Fibroblast of skin of right quadriceps (primary cell): Measurements from ENCODE around the gene PDE3A.
A peak's percentile ranks its signal among the peaks of the same experiment; 100 is the strongest.
"Not testable (repeated sequence)": the region's sequence is repeated elsewhere in the genome, so short reads cannot be mapped to it uniquely, and the experiment has no call there.

Source experiments
- DNase-seq: peaks from one replicate; pipeline ENCODE4 v3.0.0-alpha.2; 2013

The PDE3A gene

DNA sequence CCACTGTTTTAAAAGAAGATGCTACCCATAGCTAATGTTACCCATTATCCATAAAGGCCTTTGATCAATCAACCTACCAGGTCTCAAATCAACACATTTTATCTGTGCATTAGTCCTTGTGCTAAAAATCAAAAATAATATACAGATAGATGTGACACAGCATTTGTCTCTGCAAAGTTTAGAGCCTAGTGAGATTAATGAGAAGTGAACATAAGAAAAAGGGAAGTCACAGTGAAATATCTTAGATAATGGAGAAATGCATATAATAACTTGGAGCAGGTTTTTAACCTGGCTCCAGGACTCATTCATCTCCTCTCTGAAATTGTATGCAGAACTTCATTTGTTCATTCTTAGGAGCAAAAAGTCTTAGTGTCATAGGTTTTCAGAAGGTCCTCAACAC lies 7.2 kb downstream of the PDE3A start:
- DNase-seq, result no peak

DNA sequence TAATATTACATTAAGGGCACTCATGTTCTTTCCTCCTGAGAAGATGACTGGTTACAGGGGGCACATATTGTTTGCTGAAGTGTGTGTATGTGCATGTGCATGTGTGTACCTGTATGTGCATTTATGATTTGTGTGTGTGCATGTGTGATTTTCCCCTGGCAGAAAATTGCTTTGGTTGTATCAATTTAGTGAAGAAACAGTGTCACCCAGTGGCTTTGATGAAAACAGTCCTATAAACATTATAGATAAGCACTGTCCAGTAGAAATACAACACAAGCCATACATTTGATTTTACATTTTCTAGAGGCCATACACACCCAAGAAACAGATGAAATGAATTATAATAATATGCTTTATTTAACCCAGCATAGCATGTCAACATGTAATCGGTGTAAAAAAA lies 8.6 kb downstream of the PDE3A start:
- peak; percentile 31 for DNase-seq

DNA sequence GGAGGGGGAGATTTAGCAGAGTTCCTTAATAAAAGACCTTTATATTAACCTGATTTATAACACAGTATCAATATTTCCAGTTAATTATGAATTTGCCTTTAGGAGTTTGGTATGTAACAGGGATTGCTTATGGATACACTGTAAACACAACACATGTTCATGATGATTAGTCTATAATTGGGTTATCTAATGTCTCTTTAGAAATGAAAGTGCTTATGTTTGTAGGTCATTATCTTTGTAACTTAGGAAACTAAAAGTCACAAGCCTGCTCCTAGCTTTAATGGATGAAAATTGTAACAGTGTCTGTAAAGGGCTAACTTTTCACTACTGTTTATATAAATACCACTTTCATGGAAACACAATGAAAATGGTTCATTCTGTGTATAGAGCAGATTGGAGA lies 9.4 kb downstream of the PDE3A start:
- DNase-seq, result no peak

DNA sequence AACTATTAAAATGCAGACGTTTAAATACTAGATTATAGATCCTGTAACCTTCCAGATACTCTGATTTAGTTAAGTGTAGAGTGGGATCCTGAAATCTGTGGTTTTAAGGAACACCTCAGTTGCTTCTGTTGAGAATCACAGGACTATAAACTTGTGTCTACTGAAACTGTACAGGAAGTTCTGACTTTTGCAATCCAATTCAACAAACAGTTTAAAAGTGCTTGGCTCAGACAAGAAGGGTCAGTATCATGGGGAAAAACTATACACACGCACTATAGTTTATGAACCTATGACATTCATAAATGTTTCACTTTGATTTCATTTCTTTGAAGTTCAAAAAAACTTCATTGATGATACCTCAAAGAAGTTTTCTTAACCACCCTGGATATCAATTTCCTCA lies 13.8 kb downstream of the PDE3A start:
- no peak for DNase-seq

DNA sequence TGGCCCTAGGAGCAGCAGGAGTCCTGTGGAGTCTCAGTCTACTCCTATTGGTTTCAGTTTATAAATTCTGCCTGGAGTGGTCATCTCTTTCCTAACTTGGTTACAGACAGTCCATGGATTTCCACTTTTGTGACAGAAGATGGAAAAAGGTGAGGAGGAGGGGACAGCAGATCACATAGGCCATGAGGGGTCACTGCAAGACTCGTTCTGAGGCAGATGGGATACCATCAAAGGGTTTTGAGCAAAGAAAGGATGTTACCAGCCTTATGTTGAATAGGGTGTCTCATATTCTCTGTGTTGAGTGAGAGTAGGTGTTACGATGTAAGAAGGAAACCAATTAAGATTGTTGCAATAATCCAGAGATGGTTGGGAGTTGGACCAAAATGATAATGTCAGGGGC lies 15.3 kb downstream of the PDE3A start:
- no peak for DNase-seq

DNA sequence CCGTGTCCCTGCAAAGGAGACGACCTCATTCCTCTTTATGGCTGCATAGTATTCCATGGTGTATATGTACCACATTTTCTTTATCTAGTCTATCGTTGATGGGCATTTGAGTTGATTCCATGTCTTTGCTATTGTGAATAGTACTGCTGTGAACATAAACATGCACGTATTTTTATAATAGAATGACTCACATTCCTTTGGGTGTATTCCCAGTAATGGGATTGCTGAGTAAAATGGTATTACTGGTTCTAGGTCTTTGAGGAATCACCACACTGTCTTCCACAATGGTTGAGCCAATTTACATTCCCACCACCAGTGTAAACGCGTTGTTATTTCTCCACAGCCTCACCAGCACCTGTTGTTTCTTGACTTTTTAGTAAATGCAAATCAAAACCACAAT lies 16.5 kb downstream of the PDE3A start:
- not testable (repeated sequence) for DNase-seq

DNA sequence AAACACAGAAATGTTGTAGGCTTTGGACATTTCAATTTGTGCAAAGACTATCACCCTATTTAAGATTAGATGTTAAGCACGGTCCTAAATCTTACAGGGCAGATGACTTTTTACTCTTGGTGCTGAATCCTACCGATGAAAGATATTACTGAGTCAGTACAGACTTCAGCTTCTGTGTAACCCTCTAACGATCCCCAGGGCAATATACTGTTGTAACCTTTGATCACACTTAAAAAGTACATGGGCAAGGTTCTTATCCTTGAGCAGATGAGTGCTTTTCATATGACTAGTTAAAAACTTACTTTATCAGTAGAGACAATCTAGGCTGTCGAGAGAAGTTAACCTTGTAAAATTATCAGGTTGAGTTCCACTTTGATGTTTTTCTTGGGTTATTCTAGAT lies 22.5 kb downstream of the PDE3A start:
- DNase-seq, result no peak

DNA sequence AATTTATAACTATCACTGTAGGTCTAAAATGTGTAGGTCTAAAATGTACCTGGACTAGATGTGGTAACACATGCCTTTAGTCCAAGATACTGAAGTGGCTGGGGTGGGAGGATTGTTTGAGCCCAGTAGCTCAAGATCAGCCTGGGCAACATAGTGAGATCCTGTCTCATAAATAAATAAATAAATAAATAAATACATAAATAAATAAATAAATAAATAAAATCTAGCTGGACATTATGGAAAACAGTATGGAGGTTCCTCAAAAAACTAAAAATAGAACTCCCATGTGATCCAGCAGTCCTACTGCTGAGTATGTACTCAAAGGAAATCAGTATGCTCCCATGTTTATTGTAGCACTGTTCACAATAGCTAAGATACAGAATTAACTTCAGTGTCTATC lies 24.0 kb downstream of the PDE3A start:
- DNase-seq, result no peak

DNA sequence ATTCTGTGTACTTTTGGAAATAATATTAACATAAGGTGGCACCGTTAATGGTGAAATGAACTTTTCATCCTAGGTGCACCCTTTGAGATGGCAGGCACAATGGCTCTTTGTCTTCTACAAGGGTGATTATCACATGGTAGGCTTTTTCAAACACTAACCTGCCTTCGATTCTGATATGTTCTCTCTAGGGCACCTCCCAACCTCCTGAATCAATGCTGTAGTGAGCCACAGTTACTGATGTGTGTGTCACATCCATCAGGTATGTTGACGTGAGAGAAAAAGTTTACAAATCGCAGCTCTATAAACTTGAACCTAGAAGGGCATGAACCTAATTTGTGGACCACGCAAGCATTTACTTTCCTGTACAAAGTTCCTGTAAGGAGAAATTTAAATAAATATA lies 25.4 kb downstream of the PDE3A start:
- DNase-seq, result no peak

DNA sequence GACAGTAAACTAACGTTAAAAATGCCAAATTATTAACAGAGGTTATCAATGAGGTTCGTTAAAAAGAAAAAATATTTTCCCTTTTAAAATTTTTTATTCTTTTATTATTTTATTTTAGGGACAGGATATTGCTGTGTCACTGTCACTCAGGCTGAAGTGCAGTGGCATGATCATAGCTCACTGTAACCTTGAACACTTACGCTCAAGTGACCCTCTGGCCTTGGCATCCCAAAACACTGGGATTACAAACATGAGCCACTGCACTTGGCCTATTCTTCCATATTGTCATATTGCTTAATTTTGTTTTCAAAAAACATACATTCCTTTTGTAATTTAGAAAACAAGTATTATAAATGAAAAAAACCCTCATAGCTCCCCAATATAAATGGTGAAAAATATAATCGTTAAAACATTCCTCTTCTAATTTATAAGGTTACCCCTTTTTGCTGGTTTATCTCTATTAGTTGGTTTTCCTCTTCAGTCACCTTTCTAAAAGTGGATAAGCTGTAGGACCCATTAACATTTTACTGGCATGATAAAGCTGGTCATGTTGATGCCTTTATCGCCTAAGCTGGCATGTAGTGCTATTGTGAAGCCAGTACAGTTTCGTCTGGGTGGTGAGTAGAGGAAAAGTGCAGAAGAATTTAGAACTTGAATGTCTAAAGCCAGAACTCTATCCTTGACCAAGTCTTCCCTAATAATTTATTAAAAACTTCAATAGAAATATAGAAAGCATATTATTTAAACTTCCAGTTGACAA lies 27.6 kb downstream of the PDE3A start:
- no peak for DNase-seq

DNA sequence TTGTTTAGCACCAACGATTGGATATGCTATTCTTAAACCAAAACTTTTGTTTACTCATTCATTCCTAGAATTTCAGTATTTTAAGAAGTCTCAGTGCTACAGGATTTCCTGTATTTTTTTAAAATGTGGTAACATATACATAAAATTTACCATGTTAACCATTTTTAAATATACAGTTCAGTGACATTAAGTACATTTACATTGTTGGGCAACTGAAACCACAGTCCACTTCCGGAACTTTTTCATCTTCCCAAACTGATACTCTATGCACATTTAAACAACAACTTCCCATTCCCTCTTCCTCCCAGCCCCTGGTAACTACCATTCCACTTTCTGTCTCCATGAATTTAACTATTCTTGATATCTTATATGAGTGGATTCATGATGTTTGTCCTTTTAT lies 30.3 kb downstream of the PDE3A start:
- no peak for DNase-seq

DNA sequence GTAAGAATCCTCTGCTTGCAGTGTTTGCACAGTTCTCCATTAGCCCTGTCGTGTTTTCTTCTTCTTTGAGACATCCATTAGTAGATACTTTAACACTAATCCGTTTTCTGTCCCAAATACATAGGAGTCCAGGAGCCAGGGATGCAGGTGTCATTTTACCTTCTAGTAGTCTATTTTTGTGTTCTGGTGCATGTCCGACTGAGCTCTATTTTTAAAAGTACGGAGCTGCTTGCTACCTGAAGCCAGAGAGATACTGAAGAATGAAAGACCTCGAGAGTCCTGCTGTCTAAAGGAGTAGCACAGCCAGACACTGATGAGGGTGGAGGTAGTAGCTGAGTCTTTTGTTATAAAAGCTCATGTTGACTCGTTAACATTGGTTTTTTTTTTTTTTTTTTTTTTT lies 31.7 kb downstream of the PDE3A start:
- DNase-seq, result no peak

DNA sequence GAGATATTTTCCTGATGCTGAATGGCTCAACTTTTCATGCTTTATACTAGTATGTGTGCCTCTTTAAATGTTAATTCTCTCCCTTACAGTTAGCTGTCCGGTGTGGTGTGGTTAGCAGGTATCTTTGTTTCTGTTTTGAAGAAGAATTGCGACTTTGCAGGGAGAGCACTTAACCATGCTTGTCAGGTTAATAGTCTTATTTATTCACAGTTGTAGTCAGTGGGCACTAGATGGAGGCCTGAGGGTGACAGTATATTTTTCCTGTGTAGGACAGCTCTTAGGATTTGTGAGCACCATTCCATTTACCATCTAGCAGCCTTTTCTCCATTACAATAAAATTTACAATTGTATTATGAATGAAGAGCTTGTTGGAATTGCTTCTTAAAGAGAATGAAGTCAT lies 34.9 kb downstream of the PDE3A start:
- DNase-seq, result no peak

DNA sequence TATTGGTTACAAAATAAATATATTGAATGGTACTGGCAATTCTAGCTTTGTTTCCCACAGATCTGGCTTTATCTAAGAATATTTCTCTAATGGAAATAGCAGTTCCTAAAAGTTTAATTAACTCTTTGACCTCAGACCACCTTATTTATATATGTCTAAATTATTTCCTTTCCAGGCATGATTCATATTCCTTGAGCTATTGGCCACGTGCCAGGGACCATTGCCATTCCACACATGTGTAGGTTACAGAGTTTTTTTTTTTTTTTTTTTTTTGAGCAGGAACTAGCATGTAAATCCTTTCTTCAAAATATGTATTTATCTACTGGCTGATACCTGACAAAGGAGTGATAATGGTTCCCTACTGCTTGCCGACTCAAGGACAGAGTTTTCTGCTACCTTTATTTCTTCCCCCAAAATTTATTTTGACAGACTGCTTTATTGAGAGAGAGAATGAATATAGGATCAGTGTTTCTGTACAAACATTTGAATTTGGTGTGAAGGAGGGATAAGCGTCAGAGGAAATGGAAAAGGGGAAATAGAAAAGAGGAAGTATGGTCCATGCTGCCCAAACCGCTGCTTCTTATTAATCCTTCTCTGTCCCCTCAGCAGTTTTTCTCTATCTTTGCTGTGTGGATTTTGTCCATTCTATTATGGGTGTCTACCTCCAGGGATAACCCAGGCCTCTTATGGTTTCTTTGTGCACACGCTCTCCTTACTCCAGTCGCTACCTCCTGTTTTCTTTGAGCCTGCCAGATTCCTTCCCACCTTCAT lies 36.4 kb downstream of the PDE3A start:
- DNase-seq, result peak; percentile 53

DNA sequence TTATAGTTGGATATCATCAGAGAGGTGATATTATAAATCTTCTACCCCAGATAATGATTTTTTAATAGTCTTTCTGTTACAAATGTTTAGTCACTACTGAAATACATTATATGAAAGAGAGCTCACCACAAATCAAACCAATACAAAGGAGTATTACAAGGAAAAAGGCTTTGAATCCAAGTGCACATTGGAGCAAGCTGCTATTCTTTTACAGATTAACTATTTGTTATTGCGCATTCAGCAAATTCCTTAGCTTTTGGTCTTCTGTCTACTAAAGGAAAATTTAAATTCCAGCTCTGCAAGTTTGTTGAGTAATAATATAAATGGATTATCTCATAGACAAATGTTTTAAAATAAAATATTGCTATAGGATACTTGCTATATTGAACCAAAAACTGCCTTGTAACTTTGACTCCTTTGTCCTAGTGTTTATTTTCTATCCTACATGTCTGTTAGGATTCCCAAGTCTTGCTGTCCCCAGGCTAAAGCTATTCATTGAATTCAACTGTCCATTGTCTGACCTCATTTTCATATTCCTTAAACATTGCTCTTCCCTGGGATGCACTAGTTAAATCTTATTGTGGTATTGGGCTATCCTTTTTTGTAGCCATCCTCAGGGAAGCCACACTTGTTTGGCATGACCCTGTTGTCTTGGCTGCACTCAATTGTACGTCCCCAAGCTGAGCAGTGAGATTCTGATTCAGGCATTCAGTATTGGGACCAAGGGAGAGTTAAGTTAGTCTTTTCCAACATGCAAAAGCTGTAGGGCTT lies 41.5 kb downstream of the PDE3A start:
- DNase-seq, result peak; percentile 13

DNA sequence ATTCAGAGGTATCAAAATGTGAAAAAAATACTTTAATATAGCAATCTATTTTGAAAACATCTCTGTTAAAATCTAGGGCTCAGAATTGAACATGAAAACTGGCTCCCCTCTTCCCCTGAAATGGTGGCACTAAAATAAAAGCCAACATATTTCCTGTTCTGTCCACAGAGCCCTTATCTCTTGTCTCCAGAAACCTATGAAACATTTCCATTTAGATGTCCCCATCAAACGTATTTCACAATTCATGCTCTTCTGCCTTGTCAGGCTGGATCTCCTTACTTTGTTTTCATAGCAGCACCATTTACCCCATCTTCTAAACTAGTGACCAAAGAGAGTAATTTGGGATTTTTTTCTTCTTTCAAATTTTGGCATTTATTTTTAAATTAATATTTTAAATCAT lies 42.4 kb downstream of the PDE3A start:
- no peak for DNase-seq

DNA sequence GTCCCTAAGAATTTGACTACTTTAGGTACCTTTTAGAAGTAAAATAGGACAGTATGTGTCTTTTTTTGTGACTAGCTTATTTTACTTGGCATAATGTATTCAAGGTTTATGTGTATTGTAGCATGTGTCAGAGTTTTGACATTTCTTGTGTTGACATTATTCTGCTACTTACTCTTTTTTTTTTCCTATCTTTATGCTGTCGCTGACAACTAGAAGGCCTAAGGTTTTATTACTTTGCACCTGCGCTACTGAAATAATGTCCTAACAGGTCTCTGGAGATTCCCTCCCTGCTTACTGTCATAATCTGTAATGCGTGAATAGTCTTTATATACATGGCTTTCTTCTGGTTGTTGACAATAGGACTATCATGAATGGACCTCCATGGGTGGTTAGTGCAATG lies 43.0 kb downstream of the PDE3A start:
- no peak for DNase-seq

DNA sequence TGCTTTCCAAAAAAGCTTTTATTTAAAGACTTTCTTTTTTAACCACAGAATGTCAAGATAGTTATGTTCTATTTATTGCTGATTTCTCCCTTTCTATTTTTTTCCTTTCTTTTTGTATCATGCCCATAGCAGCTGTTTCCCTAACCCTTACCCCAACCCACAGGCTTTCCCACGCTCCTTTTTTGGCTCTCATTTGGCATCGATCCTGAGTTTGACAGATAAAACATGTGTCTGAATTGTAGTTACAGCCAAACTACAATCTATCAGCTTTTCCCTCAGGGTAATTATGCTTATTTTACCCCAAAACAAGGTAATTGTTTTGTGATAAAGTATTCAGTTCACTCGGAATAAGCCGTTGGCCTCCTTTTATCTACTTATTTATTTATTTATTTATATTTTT lies 46.7 kb downstream of the PDE3A start:
- peak; percentile 28 for DNase-seq

DNA sequence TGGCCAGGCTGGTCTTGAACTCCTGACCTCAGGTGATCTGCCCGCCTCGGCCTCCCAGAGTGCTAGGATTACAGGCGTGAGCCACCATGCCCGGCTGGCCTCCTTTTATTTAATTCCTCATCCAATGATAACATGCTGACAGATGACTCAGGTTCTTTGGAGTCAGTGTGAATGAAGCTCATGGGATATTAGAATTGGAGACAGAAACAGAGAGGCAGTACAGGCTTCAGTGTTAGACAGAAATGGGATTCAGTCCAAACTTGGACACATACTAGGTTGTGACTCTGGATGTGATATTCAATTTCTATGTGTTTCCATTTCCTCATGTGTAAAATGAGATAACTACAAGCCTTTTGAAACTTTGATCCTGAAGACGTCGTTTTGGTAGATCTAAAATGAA lies 47.3 kb downstream of the PDE3A start:
- DNase-seq, result no peak

DNA sequence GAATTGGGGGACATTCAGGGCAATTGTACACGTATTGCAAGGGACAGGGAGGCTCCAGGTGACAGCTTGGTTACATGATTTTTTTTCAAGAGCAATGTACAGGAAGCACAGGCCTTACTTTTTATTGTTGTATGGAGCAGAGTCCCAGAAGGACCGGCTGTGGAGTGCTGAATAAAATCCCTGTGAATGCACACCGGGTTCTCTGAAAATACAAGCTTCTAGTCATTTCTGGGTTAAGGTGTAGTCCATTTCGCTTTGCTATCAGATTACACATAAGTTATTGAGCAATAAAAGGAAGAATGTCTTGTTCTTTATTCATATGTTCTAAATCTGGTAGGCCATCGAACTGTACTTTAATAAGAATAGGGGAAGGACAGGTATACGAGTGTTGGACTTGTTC lies 52.2 kb downstream of the PDE3A start:
- no peak for DNase-seq

DNA sequence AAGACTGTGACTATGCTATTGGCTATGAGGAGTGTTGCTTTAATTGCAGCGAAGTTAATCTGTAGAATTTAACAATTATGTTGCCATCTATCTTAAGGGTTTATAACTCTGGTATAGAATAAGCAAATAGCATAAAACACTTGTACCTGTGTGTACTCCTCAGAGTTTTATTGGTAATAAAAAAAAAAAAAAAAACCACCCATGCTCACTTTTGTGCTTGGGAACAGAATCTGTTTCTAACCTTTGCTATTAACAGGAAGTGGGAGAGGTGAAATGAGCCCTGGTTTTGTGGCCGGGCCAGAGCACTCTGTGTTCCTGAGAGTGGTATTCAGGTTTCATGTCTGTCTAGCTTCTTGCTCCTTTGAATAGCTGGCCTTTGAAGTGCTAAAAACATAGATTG lies 53.1 kb downstream of the PDE3A start:
- DNase-seq, result no peak

DNA sequence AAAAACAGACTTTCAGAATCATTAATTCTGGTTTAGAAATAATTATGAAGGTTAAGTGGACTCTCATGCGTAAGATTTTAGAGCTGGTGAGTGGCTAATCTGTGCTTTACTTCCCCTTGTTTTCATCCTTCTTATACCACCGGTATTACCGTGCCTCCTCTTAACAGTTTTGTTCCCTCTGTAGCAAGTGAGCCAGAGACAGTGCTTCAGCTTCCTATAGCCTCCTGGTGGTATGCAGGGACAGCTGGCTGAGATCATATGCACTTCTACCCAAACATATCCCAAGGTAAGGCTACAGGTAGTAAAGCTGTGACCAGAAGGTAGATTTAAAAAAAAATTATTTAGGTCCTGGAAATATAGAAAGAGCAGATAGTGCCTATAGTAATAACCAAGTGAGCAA lies 55.2 kb downstream of the PDE3A start:
- no peak for DNase-seq

DNA sequence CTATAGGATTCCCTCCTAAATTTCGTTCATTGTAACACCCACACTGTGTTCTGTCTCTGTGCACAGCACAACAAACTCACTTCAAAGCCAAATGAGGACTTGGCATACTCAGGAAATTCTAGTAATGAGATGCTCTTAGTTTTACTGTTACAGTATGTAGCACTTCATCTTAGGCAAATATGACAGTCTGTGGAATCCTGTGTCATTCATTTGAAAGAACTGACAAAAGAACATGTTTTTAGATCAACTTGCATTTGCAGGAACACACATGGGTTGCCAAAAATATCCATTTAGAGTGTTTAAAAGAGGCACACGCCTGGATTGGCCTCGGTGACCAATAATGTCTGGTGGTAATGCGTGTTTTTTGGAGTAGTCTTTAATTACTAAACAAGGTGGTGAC lies 56.5 kb downstream of the PDE3A start:
- no peak for DNase-seq

DNA sequence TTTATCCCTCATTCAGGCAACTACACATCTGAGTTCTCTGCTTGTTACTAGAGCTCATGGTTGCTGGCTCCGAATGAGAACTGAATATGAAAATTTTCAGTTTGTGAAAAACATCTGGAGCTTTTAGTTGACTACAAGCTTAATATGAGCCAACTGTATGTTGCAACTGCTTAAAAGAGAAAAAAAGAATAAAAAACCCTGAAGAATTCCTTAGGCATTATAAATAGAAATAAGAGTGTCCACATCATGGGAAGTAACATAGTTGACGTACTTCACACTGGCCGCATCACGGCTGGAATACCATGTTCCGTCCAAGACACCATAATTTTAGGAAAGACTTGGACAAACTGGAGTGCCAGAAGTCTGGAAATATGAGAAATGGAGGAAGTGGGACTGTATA lies 57.9 kb downstream of the PDE3A start:
- DNase-seq, result peak; percentile 59
